NCI-H748 (cell line): ENCODE measurements around the gene NSF.

Source experiments
- DNase-seq: peaks from one replicate; lab custom pipeline; 2025; ENCODE audit not compliant: unreplicated experiment; lab: John Stamatoyannopoulos, UW

Gene NSF

DNA sequence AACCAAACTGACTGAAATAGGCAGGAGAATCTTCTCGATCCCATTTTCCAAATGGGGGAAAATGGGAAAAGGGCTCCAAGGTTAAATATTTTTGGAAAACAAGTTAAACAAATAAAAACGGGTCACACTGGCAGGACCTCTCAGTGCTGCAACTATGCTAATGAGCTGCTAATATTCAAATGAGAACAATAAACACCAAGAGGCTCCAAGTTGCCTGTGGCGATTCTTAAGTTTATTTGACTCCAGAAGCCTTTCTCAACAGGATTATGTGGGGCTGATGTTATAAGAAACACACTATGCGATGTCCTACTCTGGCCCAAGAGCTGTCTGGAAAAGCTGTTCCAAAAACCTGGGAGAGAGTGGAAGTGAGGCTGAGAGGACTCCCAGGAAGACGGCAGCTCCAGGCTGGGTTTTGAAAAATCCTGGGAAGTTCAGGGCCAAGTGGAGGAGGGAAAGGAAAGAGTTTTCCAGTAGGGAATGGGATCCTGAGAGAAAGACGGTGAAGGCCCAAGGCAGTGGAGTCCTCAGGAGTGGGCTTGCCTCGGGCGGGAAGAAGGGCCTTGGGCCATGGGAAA is 206.6 kb downstream of the NSF start:
- DNase-seq: no peak

DNA sequence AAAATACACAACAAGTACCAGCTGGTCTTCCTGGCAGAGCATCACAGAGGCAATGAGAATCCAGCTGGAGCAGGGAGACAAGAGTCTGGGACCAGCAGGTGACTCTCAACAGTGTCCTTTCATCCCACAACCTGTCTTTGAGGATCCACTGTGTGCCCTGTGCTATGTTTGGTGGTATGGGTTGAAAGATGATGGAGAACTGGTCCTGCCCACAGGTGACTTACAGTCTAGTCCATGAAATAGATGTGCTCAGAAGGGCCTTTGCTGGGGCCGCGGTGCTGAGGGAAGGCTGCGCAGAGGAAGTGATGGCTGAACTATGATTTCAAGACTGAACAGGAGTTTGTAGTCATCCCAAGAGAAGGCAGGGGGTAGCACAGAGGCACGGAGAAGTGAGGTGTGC is 210.1 kb downstream of the NSF start:
- DNase-seq: no peak

DNA sequence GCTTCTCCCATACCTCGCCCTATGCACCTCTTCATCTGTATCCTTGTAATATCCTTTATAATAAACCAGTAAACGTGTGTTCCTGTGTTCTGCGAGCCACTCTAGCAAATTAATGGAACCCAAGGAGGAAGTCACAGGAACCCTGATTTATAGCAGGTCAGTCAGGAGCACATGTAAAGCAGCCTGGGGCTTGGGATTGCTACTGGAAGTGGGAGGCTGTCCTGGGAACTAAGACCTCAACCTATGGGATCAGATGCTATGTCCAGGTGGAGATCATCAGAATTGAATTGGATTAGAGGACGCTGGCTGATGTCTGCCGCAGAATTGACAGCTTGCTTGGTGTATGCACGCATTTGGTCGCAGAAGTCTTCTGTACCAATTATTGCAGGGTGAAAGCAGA is 212.3 kb downstream of the NSF start:
- no peak for DNase-seq

DNA sequence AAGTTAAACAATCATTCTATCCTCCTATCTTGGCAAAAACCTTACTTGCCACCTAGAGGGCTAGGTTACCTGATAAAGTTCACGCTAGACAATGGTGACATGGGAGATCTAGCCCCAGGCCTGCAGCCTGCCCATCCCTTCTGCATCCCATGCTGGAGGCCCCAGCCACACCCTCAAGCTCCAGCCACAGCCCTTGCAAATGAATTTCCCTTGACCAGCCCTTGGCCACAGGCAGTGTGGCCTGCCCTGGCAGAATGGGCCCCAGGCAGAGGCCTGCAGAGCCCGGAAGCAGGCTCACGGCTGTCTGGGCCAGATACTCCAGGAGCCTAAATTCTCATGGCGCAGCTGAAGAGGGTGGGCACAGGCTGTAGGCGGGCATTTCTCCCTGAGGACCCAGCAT is 213.1 kb downstream of the NSF start:
- no peak for DNase-seq

DNA sequence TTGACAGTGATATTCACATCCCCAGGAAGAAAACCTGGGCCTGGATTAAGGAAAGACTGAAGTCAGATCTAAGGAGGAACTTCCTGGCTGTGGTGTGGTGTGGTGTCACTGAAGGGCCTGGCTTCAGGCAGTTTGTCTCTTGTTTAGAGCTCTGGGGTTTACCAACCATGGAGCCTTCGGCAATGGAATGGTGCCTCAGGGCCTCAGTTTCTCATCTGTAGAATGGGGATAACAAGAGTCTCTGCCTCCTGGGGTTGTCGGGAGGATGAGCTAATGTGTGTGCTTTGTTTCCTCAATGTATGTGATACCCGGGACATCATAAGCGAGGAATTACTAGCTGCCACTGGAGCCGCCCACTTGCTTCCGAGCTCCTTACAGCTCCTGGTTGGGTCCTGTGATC is 215.3 kb downstream of the NSF start:
- no peak for DNase-seq
